Superior temporal gyrus (tissue), 1 donor: Measurements from ENCODE around the gene F2RL1.
"Not testable (repeated sequence)": the region's sequence is repeated elsewhere in the genome, so short reads cannot be mapped to it uniquely, and the experiment has no call there.

Experiments used
- DNase-seq: peaks from one replicate; pipeline ENCODE4 v3.0.0-alpha.2; 2016; ENCODE audit errors: extremely low spot score

Gene F2RL1

GRCh38 chr5:76818844-76819831 lies at the start of gene F2RL1:
Gene F2RL1 (plus strand): TSS chr5:76819030. CDS start chr5:76819183, 153 bp downstream.
- DNase-seq, result no peak

GRCh38 chr5:76771041-76771440 lies 47.8 kb upstream of the F2RL1 start:
- not testable (repeated sequence) for DNase-seq

- DNase-seq, result no peak
These were observed 47.0 kb upstream of the F2RL1 start for GRCh38 chr5:76771705-76772405.

- DNase-seq, result no peak
These were observed 42.9 kb upstream of the F2RL1 start for GRCh38 chr5:76775921-76776320.

GRCh38 chr5:76776391-76776790 lies 42.4 kb upstream of the F2RL1 start:
- no peak for DNase-seq

- DNase-seq, result not testable (repeated sequence)
These were observed 38.2 kb upstream of the F2RL1 start for GRCh38 chr5:76780616-76781015.

- DNase-seq, result no peak
These were observed 37.1 kb upstream of the F2RL1 start for GRCh38 chr5:76781775-76782174.

GRCh38 chr5:76782444-76782843 lies 36.4 kb upstream of the F2RL1 start:
- DNase-seq, result no peak

- no peak for DNase-seq
These were observed 31.6 kb upstream of the F2RL1 start for GRCh38 chr5:76787237-76787636.

GRCh38 chr5:76788362-76788761 lies 30.5 kb upstream of the F2RL1 start:
- no peak for DNase-seq

GRCh38 chr5:76789275-76789674 lies 29.6 kb upstream of the F2RL1 start:
- DNase-seq, result not testable (repeated sequence)

- no peak for DNase-seq
These were observed 28.7 kb upstream of the F2RL1 start for GRCh38 chr5:76789991-76790581.

- no peak for DNase-seq
These were observed 28.1 kb upstream of the F2RL1 start for GRCh38 chr5:76790632-76791290.

GRCh38 chr5:76791461-76791860 lies 27.4 kb upstream of the F2RL1 start:
- DNase-seq, result no peak

- no peak for DNase-seq
These were observed 24.0 kb upstream of the F2RL1 start for GRCh38 chr5:76794871-76795270.

GRCh38 chr5:76799588-76799987 lies 19.2 kb upstream of the F2RL1 start:
- no peak for DNase-seq

- DNase-seq, result no peak
These were observed 18.3 kb upstream of the F2RL1 start for GRCh38 chr5:76800579-76800978.

GRCh38 chr5:76801159-76801802 lies 17.5 kb upstream of the F2RL1 start:
- no peak for DNase-seq

- DNase-seq, result no peak
These were observed 17.0 kb upstream of the F2RL1 start for GRCh38 chr5:76801803-76802195.

GRCh38 chr5:76804266-76804665 lies 14.6 kb upstream of the F2RL1 start:
- DNase-seq, result no peak

GRCh38 chr5:76805821-76806505 lies 12.9 kb upstream of the F2RL1 start:
- DNase-seq, result no peak
